Measurements from ENCODE around the gene ATE1.

GRCh38 chr10:121889212-121889611, 38.6 kb downstream of the ATE1 start:
- no peak for TF ChIP-seq CTCF (IDR thresholded peaks at IDR 0.05; ENCODE audit: extremely low read depth in 1 of 2, insufficient read depth in 1 of 2, low read depth in 1 of 2, low read length in 2 of 2)
- TF ChIP-seq POLR2A (IDR thresholded peaks at IDR 0.05; ENCODE audit: low read depth, low read length), result no peak
- no peak for TF ChIP-seq POLR2AphosphoS5 (IDR thresholded peaks at IDR 0.05; ENCODE audit: insufficient read depth, low read depth, low read length)
- no peak for TF ChIP-seq FOS (IDR thresholded peaks at IDR 0.05; ENCODE audit: borderline replicate concordance, insufficient read depth, low read length)
- no peak for TF ChIP-seq EZH2 (IDR thresholded peaks at IDR 0.05; ENCODE audit: borderline replicate concordance, low read depth, low read length, severe bottlenecking)
- TF ChIP-seq GATA2 (IDR thresholded peaks at IDR 0.05; ENCODE audit: insufficient read depth, insufficient read length, low read depth, low read length), result no peak
- no peak for TF ChIP-seq MAX (IDR thresholded peaks at IDR 0.05; ENCODE audit: insufficient read depth, insufficient read length)
- TF ChIP-seq MYC (IDR thresholded peaks at IDR 0.05; ENCODE audit: low read depth, low read length), result no peak
- no peak for TF ChIP-seq JUN (IDR thresholded peaks at IDR 0.05; ENCODE audit: borderline replicate concordance, insufficient read depth, insufficient read length, low read depth)
